Activated naive CD8-positive, alpha-beta T cell treated with anti-CD3 and anti-CD28 coated beads, Interleukin-2, amount 50 U/mL, for 24 hours (primary cell): ENCODE results near the gene CBR4.

Experiments
- ATAC-seq: fragments of 150-1000 bp; cut with Tn5 transposase; one replicate; pipeline ENCODE4 v1.10.0; 2021
- DNase-seq: peaks from one replicate; pipeline ENCODE4 v3.0.0; 2021
- H3K27ac Mint-ChIP-seq: one replicate; pipeline ENCODE4 v1.8.0; 2021; ENCODE audit warnings: mild to moderate bottlenecking, mixed read lengths
- H3K27me3 Mint-ChIP-seq: one replicate; pipeline ENCODE4 v1.8.0; 2021; ENCODE audit warnings: mixed read lengths
- H3K36me3 Mint-ChIP-seq: one replicate; pipeline ENCODE4 v1.8.0; 2021; ENCODE audit warnings: low read depth, mixed read lengths
- H3K4me1 Mint-ChIP-seq: one replicate; pipeline ENCODE4 v1.8.0; 2021; ENCODE audit warnings: mixed read lengths
- H3K4me3 Mint-ChIP-seq: one replicate; pipeline ENCODE4 v1.8.0; 2021; ENCODE audit warnings: mild to moderate bottlenecking, moderate library complexity, mixed read lengths
- H3K9me3 Mint-ChIP-seq: one replicate; pipeline ENCODE4 v1.8.0; 2021; ENCODE audit warnings: mixed read lengths

Gene CBR4

DNA sequence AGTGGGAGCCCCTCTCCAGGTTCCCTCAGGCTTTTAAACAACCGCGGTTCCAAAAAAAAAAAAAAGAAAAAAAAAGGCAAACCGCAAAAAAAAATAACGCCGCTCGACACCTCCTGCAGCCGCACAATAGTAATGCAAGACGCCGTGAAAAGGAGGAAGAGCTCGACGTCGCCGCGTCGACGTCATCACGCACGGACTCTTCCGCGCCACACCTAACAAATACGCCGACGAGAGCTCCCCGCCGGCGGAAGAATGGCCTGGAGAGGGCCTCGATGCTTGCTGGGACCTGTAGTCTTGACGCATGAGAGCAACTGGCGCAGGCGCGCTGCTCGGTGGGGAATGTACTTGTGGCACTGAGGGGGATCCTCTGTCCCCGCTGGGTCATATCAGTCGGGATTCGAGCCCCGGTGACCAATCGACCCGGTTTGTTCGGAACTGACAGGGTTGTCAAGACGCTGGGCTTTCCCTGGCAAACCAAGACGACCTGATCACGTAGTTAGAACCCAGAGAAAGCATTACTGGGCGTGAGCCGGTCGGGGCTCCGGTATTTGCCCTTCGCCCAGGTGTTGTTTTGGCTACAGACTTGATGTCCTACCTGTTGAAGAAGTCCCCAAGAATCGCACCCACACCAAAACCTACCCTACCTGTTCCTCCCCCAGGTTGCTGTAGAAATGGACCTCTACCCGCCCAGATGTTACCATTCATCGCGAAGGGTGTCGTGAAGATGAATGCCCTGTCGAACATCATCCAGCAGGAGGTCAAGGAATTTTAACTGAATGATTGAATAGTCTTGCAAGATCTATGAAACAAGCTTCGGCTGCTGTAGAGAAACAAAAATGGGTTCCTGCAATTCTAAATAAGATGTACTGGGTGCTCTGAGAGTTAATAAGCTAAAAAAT is at the start of gene CBR4:
Gene CBR4 (minus strand): TSS at position 131 of the 899 bp plus-strand sequence. CDS start 166 bp downstream, outside the sequence.
- H3K9me3 Mint-ChIP-seq = no peaks in the 10 kb centered on the region
- H3K4me1 Mint-ChIP-seq = peaks cover 29% of the 10 kb centered on the region
- H3K36me3 Mint-ChIP-seq = peaks cover 4% of the 10 kb centered on the region
- peak within 1 kb of the TSS; percentile 94 for H3K27ac Mint-ChIP-seq
- DNase-seq (peak; percentile 93), ATAC-seq (peak; percentile 99)
- H3K4me3 Mint-ChIP-seq = peak within 1 kb of the TSS; percentile 88
- H3K27me3 Mint-ChIP-seq = no peaks in the 10 kb centered on the region

DNA sequence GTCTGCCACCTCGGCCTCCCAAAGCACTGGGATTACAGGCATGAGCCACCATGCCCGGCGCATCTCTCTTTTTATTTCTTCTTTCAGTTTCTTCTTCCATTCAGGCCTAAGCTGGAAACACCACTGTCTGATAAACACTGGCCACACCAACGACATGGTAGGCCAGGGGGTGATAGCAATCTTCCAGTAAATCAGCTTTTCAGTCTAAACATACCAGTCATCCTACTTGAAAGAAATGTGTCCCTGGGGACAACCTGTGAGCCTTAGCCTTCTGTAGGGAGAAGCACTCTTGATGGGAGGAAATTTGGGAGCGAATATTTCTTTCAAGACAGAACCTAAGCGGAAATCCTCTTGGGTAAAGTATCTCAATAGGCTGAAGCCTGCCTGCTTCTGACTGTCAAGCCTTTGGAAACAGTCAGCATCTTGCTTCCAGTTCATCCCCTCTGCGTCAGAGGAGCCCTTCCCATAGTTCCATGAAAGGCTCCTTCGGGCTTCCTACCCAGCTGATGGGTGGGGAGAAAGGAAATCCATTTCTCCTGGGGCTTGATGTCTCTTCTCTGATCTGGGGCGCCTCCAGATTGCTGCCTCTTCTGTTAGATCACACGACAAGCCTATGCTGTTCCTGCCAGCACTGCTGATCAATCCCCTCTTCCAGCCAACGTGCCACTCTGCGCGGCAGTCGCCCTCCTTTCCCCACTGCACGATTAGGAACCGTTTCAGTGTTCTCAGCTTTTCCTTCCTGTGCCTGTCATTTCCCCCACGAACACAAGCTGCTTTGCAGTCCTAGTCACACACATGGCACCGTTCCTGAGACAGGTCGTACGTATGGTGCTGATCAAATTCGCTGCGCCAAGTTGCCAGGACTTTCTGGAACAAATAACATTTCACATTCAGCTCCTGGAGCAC is 49.5 kb upstream of the CBR4 start:
- DNase-seq (no peak), ATAC-seq (no peak)
- Mint-ChIP-seq H3K27me3 (no peaks in the 10 kb centered on the region), H3K27ac (no peak overlapping the region), H3K9me3 (no peaks in the 10 kb centered on the region), H3K4me1 (no peaks in the 10 kb centered on the region), H3K4me3 (no peak overlapping the region), H3K36me3 (no peaks in the 10 kb centered on the region)

GRCh38 chr4:169058312-169058711 is 48.3 kb upstream of the CBR4 start:
- no peak for DNase-seq
- no peaks in the 10 kb centered on the region for H3K9me3 Mint-ChIP-seq
- no peaks in the 10 kb centered on the region for H3K36me3 Mint-ChIP-seq
- no peak overlapping the region for H3K27ac Mint-ChIP-seq
- ATAC-seq = no peak
- no peaks in the 10 kb centered on the region for H3K27me3 Mint-ChIP-seq
- H3K4me1 Mint-ChIP-seq = no peaks in the 10 kb centered on the region
- H3K4me3 Mint-ChIP-seq = no peak overlapping the region

DNA sequence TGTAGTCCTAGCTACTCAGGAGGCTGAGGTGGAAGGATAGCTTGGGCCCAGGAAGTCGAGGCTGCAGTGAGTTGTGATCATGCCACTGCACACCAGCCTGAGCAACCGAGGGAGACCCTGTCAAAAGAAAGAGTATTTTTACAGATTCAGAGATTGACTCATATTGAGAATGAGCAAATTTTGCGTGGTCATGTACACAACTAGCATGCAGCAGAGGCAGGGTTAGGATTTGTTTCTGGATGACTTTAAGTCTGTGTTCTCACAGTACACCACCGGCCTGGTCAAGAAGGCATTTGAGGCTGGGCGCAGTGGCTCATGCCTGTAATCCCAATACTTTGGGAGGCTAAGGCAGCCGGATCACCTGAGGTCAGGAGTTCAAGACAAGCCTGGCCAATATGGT is 44.8 kb upstream of the CBR4 start:
- Mint-ChIP-seq H3K36me3 (no peaks in the 10 kb centered on the region), H3K4me1 (no peaks in the 10 kb centered on the region), H3K4me3 (no peak overlapping the region), H3K27ac (no peak overlapping the region), H3K9me3 (no peaks in the 10 kb centered on the region), H3K27me3 (no peaks in the 10 kb centered on the region)
- no peak for DNase-seq
- ATAC-seq = no peak

DNA sequence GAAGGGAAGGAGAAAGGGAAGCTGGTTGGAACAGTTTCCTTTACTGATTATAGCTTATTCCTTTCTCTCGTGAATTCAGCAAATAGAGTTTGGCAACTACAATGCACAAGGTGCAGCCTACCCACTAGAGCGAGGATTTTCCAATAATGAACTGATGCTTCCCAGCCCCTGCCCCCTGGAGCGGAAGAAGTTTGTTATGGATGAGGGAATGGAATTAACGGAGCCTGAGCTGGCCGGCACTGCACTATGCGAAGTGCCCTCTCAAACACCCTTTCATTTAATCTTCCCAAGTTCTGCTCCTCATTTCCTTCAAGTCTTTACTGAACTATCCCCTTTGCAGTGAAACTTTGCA is 42.5 kb upstream of the CBR4 start:
- Mint-ChIP-seq H3K4me3 (no peak overlapping the region), H3K27ac (no peak overlapping the region), H3K4me1 (no peaks in the 10 kb centered on the region), H3K36me3 (no peaks in the 10 kb centered on the region), H3K27me3 (no peaks in the 10 kb centered on the region), H3K9me3 (no peaks in the 10 kb centered on the region)
- DNase-seq = no peak
- ATAC-seq = no peak

DNA sequence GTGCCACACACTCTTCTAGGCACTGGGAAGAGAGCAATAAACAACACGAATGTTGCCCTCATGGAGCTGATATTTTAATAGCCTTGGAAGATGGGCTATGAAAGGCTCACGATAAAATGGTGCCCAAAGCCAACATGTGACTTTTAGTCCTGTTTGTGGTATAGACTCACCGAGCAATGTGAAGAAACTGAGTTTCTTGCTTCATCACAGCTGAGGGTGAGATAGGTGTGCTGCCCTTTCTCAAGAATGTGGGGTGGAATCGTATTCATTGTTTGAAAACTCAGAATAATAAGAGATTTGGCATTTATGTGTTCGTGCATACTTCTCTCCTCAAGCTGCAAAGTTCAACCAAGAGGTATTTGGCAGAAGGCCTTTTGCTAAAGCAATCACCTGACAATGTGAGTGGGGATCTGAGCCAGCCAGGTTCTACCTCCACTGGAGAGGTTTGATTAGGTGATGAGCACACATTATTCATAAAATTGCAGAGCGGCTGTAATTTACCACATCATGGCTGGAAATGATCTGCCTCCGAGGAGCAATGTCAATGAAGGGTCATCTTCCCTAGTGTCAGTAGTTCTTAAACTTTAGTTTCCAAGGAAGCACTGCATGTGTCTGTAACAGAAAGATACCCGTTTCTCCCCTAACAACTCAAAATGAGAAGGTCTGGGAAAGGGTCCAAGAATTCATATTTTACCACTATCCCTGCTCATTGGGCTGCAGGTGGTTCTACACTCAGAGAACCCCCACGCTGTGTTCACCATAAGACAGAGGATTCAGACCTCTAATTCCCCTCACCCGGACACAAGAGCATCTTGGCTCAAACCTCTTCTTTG is 41.9 kb upstream of the CBR4 start:
- ATAC-seq = no peak
- H3K9me3 Mint-ChIP-seq = no peaks in the 10 kb centered on the region

GRCh38 chr4:169050881-169051760 is 41.1 kb upstream of the CBR4 start:
- no peaks in the 10 kb centered on the region for H3K36me3 Mint-ChIP-seq
- no peaks in the 10 kb centered on the region for H3K27me3 Mint-ChIP-seq
- DNase-seq = no peak
- H3K9me3 Mint-ChIP-seq = no peaks in the 10 kb centered on the region
- ATAC-seq = no peak
- no peak overlapping the region for H3K4me3 Mint-ChIP-seq
- H3K27ac Mint-ChIP-seq = no peak overlapping the region
- H3K4me1 Mint-ChIP-seq = no peaks in the 10 kb centered on the region

More for the DNA sequence above, 41.9 kb upstream of the CBR4 start:
- Mint-ChIP-seq H3K4me1 (no peaks in the 10 kb centered on the region), H3K36me3 (no peaks in the 10 kb centered on the region), H3K27me3 (no peaks in the 10 kb centered on the region), H3K27ac (no peak overlapping the region), H3K4me3 (no peak overlapping the region)
- DNase-seq = no peak

- H3K36me3 Mint-ChIP-seq = no peaks in the 10 kb centered on the region
- no peaks in the 10 kb centered on the region for H3K27me3 Mint-ChIP-seq
Observed at GRCh38 chr4:169050284-169050683, 40.2 kb upstream of the CBR4 start.

DNA sequence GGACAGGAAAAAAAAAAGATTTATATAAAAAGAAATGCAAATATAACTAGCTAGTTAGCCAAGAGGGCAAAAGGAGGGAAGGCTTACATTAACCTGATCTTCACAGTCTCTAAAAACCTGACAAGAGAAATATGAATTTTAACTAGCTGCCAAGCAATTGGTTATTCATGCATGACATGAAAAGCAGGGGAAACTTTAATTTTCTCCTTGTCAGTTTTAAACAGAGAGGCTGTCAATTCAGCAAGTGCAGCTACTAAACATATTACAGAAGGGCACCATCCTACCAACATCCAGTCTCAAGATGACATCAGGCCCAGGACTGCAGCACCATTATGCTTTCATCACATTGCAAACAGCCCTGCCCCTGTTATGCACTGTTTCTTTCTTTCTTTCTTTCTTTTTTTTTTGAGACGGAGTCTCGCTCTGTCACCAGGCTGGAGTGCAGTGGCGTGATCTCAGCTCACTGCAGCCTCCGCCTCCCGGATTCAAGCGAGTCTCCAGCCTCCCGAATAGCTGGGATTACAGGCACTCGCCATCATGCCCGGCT is 38.9 kb upstream of the CBR4 start:
- no peak overlapping the region for H3K27ac Mint-ChIP-seq
- H3K4me1 Mint-ChIP-seq = no peaks in the 10 kb centered on the region
- no peaks in the 10 kb centered on the region for H3K27me3 Mint-ChIP-seq
- H3K36me3 Mint-ChIP-seq = no peaks in the 10 kb centered on the region
- H3K4me3 Mint-ChIP-seq = no peak overlapping the region
- DNase-seq (no peak), ATAC-seq (no peak)
- H3K9me3 Mint-ChIP-seq = no peaks in the 10 kb centered on the region

More at GRCh38 chr4:169050284-169050683, 40.2 kb upstream of the CBR4 start:
- H3K4me1 Mint-ChIP-seq = no peaks in the 10 kb centered on the region
- ATAC-seq = no peak
- no peak overlapping the region for H3K4me3 Mint-ChIP-seq
- no peaks in the 10 kb centered on the region for H3K9me3 Mint-ChIP-seq
- no peak for DNase-seq
- H3K27ac Mint-ChIP-seq = no peak overlapping the region

DNA sequence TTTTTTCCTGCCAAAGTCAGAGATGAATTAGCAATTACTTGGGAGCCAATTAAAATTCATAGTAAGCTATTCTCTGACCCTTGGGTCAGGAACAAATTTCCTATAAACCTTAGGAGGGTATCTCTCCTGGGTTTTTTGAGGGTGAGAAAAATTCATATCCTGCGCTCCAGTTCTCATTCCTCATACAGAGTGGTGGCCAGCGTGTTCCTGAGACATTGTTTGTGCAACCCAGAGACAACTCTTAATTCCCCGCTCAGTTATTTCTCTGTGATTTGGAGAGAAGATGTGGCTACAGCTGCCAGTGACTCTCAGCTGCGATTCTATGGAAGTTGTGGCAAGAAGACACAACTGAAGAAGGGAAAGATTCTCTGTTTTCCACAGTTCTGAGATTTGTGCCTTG is 37.9 kb upstream of the CBR4 start:
- Mint-ChIP-seq H3K4me3 (no peak overlapping the region), H3K4me1 (no peaks in the 10 kb centered on the region), H3K27me3 (no peaks in the 10 kb centered on the region), H3K36me3 (no peaks in the 10 kb centered on the region), H3K27ac (no peak overlapping the region), H3K9me3 (no peaks in the 10 kb centered on the region)
- ATAC-seq (no peak), DNase-seq (no peak)

DNA sequence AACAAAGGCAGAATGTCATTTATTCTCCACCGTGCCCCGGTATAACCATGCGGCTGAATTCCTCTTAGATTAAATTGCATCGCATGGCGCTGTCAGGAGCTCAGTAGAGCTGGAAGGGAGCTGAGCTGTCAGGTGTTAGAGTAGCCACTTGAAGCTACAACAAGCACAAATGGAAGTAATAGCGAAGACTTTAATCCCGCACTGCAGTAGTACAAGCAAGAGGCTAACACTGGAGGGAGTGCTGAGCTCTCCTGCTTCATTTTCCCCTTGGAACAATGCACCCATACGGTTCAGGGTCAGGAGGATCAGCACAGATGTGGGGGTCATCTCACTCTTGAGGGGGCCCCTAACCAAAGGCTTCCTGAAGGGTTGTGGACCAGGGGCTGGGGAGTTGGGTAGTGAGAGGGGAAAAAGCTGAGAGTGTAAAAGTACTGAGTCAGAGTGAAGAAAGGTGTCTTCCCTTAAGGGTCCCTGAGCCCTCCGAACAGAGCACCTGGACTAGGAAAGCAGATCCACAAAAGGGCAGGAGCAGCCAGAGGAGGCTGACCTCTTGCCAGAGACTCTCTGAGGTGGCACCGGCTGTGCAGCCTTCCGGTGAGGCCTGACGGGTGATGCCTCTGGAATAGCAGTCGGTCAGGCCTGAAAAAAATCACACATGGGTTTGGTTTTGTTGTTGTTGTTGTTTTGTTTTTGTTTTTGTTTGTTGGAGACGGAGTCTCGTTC is 36.0 kb upstream of the CBR4 start:
- no peaks in the 10 kb centered on the region for H3K4me1 Mint-ChIP-seq
- H3K4me3 Mint-ChIP-seq = no peak overlapping the region
- DNase-seq (no peak), ATAC-seq (peak; percentile 33)
- no peaks in the 10 kb centered on the region for H3K27me3 Mint-ChIP-seq
- no peaks in the 10 kb centered on the region for H3K36me3 Mint-ChIP-seq
- H3K9me3 Mint-ChIP-seq = no peaks in the 10 kb centered on the region
- H3K27ac Mint-ChIP-seq = no peak overlapping the region

GRCh38 chr4:169044714-169045447 is 34.8 kb upstream of the CBR4 start:
- Mint-ChIP-seq H3K36me3 (no peaks in the 10 kb centered on the region), H3K27ac (no peak overlapping the region), H3K4me3 (no peak overlapping the region), H3K27me3 (no peaks in the 10 kb centered on the region), H3K9me3 (no peaks in the 10 kb centered on the region), H3K4me1 (no peaks in the 10 kb centered on the region)
- DNase-seq = no peak
- ATAC-seq = no peak
